Measurements from ENCODE around the gene MAML3. TPM values are rescaled to one million over a fixed set of nuclear protein-coding genes. Genes with fewer than 3 reads are reported as not detected.

Gene MAML3
- total RNA-seq, 1 experiment from 2014 or later = 0.06 TPM

DNA sequence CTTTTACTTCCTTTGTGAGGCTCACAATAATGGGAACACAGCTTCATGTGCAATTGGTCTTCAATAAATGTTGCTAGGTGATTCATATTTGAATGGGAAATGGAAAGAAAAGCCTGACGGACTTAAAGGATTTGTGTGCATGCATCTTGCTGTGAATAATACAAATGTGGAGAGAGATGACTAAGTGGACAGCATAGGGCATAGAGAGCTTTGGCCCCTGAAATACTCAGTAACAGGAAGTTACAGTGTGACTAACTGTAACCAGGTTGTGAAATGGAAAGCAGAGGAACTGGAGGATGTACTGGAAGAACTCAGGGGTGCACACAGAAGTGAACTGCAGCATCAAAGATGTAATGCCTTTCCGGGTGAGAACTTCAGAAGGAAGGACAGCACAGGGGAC lies 281.7 kb downstream of the MAML3 start:
- peak; percentile 88 for DNase-seq (ENCODE audit: low read depth)

DNA sequence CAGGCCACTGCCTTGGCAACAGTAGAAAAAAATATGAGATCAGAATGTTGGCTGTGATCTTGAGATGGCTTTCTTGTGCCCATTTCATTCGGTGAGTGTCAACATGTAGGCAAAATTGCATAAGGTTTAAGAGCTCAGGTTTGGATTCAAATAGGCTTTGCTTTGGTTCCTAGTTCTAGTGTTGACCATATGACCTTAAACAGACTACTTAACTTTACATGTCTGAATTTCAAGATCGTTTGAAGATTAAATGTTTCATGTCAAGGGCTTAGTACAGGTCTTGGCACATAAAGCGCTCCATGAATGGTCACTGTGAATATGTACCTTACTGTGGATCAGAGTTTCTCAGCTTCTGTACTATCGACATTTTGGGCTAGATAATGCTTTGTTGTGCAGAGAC lies 284.2 kb downstream of the MAML3 start:
- DNase-seq (ENCODE audit: low read depth) = no peak

DNA sequence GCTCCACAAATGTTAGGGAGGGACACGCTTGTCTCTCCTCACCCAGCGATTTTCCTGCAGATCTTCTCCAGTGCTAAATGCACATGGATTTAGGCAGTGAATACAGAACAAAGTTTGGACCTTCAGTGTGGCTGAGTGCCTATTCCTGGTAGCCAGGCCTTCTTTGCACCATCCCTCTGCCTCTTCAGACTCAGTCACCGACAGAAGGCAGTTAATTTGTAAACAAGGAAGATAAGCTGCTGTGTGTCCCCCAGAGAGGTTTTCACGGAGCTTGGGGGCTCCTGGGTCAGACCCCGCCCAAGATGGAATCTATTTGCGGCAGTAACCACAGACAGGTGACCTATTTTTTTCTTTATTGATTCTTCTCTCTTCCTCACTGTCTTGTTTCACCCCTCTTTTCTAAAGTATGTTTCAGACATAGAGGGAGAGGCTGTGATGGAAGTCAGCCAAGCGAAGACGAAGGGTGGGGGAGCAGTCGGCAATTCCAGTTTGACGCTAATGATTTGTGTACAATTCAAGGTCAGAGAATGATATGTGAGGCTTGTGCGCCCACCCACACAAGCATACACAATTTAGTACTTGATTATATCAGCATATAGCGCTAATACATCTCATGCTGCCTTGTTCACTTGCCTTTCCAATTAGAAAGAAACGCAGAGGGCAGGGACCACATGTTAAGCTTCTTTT lies 287.6 kb downstream of the MAML3 start:
- DNase-seq (ENCODE audit: low read depth) = no peak

DNA sequence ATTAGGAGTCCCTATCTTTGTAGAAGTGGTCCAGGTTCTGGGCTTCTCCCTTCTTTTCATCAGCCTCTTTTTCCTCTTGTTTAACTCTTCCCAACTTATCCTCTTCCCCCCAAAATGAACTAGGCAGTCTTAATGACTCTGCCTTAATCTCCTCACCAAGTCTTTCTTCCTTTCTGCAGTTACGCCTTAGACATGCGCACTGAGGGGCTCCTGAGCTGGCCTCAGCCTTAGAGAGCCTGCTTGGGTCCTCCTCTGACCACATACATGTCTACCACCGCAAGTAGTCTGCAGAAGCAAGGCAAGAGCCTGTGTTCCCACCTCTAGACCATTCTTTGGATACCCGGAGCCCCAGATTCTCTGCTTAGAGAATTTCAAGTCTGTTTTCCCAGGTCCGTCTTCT lies 288.4 kb downstream of the MAML3 start:
- no peak for DNase-seq (ENCODE audit: low read depth)

DNA sequence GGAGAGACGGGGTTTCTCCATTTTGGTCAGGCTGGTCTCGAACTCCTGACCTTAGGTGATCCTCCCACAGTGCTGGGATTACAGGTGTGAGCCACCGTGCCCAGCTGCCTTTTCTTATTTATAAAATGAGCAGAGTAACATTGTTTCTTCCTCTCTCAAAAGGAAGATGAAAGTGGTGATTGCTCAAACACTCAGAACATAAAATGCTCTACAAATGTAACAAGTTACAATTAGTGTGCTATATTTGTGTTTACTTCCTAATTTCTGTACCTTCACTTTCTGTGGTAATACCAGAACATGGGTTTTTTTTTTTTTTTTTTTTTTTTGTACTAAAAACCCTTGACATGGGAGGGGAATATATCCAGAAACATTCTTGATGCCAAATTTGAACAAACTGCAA lies 290.5 kb downstream of the MAML3 start:
- no peak for DNase-seq (ENCODE audit: low read depth)

DNA sequence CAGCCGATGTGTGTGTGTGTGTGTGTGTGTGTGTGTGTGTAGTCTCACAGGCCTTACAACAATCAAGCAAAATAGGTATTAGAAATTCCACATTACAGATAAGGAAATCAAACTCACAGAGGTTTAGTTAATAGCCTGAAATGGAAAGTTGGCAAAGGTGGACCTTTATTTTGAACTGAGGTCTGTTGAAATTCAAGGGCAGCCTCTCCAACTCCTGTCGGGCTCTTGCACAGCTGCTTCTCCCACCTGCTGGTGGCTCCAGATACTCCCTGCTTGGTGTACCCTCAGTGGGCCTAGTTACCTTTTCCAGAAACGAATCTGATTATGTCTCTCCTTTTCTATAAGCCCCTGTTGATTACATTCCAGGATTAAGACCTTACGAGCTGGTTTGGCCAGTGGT lies 292.5 kb downstream of the MAML3 start:
- DNase-seq (ENCODE audit: low read depth) = no peak

DNA sequence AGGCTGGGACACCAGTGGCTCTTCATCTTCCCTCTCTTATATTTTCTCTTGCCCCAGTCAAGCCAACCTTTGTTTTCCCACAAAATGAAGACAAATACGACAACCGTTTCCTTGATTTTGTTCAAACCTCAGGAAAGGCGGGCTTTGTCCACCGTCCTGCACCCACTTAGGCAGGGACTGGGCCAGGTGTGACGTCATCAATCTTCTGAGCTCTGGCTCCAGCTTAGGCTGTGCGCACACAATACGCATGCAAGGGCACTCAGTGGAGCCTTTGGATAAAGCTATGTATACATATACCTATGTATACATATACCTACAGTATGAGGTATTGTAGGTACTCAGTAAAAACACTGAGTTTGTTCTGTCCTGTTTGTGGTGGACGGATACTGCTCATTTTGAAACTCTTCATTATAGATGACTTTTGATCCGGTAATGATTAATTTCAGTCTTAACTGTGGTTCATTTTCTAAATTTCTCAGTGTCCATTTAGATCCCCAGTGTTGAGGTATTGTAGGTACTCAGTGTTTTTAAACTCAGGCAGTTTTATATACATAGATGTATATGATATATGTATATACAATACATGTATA lies 293.5 kb downstream of the MAML3 start:
- DNase-seq (ENCODE audit: low read depth) = no peak

DNA sequence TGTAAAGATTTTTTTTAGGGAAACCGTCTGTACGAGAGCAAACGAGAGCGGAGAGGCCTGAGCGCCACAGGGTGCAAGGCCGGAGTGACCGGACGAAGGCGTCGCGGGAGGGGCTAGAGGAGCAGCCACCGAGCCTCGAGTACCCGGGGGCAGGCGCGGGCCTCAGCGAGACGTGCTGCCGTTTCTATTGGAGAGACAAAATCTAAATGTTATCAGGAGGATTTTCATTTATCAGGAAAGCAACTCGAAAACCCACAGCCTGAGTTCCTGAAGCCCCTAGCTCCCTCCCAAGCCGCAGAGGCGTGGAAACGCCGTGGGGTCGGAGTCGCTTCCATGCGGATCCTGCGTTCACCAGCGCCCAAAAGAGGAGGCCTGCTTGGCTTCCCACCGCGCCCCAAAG lies 294.1 kb downstream of the MAML3 start:
- DNase-seq (ENCODE audit: low read depth) = no peak

DNA sequence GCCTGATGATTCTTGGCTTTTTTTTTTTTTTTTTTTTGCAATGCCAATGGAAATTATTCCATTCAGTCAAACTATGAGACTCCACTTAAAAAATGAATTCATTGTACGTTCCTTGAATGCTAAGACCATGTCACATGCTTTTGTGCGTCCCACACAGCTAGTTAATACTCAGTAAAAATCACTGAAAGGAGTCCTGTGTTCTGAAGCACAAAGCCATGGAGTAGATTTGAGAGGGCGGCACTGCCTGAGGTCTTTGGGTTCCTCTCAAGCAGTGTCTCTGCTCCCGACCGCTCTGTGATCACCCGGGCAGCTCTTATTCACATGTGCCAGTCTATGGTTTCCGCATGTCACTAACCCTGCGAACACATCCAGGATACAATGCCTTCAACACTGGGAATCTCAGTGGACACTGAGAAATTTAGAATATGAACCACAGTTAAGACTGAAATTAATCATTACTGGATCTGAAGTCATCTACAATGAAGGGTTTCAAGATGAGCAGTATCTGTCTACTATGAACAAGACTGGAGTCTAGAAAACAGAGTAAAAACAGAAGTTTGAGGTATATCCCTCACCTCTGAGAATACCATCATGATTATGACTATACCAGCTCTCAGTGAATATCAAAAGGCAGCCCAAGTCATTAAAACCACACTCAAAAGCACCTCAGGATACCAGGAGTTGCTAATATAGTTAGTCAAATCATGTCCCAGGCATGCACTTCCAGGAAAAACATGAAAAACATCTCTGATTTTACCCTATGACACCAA lies 295.4 kb downstream of the MAML3 start:
- DNase-seq (ENCODE audit: low read depth) = no peak

DNA sequence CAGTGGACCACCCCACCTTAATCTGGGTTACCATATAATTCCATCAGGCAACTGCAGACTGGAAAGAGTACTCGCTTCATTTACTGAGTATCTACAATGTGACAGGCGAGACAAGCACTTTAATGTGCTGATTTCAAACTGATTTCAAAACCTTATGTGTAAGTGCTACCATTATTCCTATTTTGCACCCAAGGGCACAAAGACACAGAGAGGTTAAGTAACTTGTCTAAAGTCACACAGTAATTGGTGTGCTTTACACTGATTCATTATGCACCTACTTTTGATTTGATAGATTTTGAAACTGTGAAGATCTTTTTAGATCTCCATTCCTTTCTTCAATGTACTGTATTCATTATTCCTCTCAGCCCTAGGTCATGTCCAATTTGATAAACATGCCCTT lies 296.0 kb downstream of the MAML3 start:
- no peak for DNase-seq (ENCODE audit: low read depth)

DNA sequence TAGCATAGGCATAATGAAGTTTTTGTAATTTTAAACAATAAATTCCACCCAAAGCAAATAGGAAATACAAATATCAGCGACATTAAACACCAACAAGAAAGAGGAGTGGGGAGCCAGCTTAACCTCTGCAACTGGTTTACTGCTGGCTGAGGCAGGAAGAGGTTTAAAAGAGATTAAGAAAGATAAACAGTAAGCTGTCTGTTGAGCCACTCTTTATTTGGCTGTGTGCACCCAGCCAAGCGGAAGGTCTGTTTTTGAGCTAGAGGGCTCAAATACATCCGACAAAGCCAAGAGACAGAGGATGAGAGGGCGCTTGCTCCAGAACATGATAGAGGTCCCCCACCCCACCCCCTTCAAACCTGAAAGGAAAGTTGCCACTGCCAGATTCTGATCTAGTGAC lies 297.0 kb downstream of the MAML3 start:
- DNase-seq (ENCODE audit: low read depth) = no peak

DNA sequence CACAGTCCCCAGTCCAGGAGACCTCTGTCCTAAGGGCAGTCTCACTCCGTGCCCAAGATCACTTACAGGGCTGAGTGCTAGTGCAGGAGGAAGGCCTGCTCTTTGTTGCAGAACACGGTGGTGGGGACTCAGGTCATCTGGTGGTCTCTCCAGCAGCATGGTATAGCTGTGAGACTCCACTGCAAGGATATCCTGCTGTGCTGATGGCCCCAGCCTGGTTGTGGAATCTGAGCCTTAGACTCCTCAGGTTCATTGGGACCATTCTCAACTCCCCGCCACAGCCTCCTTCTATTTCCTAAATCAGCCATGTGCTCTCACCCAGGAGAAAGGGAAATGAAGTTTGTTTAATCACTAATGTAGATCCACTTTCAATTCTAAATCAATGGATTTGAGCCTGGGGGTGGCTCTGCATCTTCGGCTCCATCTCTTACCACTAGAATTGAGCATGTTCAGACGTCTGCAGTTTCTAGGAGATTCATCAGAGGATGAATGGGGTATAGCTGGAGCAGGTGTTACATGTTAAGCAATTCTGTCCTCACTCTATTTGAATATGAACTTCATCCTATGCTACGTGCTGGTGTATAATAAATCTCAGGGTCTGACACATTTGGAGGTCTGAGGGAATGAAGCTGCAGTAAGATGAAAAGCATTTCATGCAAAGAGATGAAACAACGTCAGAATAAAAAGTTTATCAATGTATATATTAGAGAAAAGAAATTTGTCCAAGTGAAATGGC lies 299.1 kb downstream of the MAML3 start:
- no peak for DNase-seq (ENCODE audit: low read depth)

DNA sequence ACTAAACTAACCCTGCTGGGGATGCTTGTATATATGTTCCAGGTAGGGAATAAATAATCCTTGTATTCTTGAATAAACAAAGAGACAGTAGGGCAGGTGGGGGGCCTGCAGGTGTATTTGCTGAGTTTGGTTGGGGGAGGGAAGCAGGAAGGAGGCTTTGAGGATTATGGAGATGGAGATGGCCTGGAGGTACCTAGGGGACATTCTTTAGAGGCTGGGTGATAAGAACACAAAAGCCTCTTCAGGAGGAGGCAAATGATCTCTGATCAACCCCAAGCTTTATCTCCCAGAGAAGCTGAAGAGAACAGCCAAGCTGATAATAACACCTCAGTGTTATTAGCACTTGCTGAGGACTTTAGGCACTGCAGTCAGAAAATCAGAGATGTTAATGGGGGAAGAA lies 300.7 kb downstream of the MAML3 start:
- no peak for DNase-seq (ENCODE audit: low read depth)

DNA sequence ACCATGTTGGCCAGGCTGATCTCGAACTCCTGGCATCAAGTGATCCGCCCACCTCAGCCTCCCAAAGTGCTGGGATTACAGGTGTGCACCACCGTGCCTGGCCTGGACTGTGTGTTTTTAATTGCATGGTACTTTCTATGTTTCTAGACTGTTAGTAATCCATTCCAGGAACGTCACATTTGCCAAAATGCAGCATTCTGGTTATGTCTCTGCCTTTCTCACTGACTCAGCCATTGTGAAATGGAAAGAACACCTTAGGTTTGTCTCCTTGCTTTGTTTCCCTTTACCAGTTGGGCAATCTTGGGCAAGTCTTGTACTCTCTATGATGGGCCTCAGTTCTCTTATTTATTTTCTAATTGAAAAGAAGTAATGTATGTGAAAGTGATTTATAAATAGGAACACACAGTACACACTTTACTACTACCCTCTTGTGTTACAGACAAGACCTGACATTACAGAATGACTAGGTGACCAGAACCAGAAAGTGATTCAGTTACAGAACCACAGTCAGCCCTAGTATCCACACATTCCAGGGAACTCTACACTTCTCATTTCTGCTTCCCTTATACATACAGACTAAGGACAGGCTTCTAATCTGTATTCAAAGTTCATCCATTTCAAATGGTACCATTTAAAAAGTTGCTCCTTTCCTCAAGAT lies 301.2 kb downstream of the MAML3 start:
- no peak for DNase-seq (ENCODE audit: low read depth)

DNA sequence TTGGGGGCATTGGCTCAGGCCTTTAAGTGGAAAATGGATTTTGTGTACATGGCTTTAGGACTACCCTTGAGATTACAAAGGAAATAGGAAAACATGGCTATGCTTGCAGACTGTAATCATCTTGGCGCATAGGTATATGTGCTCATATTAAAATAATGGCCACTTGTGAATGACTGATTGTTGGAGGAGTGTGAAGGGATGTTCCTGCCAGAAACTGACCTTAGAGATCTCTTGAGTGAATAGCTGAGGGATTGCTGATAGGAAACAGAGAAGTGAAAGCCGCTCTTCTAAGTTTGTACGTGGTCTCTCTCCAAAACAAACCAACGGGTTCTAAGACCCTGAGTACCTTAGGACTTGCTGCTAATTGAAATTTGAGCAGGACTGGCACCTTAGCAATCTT lies 302.3 kb downstream of the MAML3 start:
- no peak for DNase-seq (ENCODE audit: low read depth)

DNA sequence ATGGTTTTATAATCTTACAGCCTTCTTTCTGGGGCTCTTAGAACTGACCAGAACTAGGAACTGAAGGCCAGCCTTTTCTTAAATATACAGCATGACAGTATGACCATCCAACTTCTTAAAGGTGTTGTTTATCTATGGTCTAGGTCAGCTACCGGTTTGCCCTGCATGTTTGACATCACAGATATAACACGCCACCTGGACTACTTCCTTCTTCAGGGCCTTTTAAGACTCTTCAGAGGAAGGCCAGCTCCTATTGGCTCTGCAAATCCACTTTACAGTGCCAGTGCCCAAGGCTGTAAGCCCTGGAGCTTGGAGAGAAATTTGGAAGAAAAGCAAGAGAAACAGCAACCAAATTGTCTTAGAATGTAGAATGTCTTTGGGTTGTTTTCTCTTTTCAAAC lies 302.9 kb downstream of the MAML3 start:
- no peak for DNase-seq (ENCODE audit: low read depth)

DNA sequence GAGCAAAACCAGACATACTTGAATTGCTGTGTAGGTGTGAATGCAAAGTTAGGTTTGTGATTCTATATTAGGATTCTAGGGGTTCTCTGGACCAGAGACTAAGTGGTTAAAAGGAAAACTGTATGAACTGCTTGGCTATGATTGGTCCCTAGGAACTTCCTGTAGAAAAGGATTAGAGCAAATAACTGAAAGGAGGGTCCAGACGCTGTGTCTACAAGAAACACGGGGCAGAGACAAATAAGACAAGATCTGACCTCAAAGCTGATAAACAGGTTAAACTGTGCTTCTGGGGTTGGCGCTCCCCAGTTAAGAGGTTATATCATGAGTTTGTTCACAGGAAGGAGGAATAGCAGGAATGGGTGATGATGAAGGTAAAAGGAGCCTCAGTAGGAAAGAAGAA lies 304.8 kb downstream of the MAML3 start:
- DNase-seq (ENCODE audit: low read depth) = no peak

DNA sequence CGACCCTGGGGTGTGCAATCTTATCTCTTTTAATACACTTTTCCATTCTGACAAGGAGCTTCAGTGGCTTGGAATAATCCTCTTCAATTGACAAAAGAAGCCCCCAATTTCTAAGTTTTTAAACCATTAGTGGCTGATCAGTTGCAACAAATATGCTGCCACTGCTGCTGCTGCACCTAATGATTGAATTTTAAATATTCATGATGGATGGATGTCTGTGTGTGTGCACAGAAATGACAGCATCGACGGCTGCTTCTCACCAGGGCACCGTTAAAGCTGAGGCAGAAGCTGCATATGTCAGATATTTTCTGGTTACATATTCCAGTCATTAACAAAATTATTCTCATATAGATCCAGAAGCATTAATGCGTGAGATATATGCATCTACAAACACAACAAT lies 306.0 kb downstream of the MAML3 start:
- DNase-seq (ENCODE audit: low read depth) = no peak

DNA sequence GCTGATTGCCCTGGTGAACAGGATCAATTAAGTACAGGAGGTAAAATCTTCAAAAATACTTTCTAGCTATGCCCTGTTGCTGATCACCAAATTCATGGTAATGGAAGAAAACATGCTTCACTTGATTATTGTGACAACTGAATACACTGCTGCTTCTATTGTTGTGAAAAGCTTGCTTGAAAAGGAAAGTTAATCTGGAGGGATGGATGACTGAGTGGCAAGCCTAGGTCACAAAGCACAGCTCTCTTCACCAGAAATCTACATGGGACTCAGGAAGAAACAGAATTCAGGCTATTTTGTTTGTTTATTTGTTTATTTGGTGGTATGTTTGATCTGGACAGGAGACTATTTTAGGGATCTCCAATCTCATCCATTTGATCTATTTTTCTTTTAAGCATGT lies 306.4 kb downstream of the MAML3 start:
- DNase-seq (ENCODE audit: low read depth) = no peak

DNA sequence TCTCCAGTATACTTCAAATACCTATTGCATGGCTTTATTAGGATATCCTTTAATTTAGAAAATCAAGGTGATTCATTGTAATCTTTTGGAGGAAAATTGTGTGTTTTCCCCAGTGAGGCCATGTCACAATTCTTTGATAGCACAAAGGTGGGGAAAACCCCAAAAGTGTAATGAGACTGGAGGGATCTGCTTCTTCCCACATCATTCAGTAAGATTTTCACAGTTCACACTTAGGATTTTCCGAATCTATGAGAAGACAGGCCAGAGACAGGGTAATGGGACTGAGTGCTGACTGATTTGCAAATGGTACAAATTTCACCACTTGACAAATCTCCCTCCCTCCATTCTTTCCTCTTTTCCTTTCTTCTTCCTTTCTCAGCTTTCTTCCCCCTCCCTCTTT lies 307.2 kb downstream of the MAML3 start:
- no peak for DNase-seq (ENCODE audit: low read depth)

DNA sequence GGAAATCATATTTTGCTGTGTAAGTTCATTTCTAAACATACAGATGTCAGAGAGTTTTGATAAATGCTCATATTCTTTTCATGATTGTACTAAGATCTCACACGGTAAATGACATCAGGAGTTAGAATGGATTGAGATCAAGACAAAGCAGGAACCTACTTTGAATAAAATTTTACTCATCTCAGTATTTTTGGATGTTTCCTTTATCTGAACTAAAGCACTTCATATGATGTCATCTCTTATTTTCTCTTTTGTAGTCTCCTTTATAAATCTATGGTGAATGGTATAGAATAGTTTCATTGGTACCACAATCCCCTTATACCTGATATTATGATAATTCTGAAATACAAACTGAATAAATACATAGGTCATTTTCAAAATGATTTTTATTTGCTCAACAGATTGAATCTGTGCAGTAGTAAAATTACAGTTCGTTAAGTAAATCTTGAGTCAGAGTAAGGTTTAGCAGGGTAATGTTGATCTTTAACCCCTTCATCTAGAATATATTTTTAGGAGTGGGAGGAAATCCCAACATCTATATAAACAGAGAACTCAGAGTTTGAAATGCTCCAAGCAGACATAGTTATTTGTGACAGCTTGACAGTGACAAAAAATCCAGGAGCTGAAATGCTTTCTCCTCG lies 308.4 kb downstream of the MAML3 start:
- no peak for DNase-seq (ENCODE audit: low read depth)

Measured in LHCN-M2 (cell line).